H1 (cell line): Measurements from ENCODE around the gene MAP3K14. TPM values are rescaled to one million over a fixed set of nuclear protein-coding genes. Genes with fewer than 3 reads are reported as not detected.

Experiments
- CTCF ChIA-PET: fragments of 300-600 bp; sonication (Branson Sonifier 250); formaldehyde crosslinking; loops from one replicate; lab custom pipeline; 2021; ENCODE audit not compliant: partially characterized antibody; lab: Charles Lee
- POLR2A ChIA-PET: fragments of 300-600 bp; sonication (Branson Sonifier 250); formaldehyde crosslinking; loops from one replicate; lab custom pipeline; 2021; ENCODE audit warnings: inconsistent platforms; ENCODE audit not compliant: partially characterized antibody; lab: Charles Lee
- DNase-seq, 2 experiments: peaks; one replicate each; pipeline versions ENCODE4 v3.0.0 to v3.0.0-alpha.2; 2010 to 2022; ENCODE audit warnings: low spot score in 2 of 2, low read depth in 1 of 2, mixed read lengths in 1 of 2
- FAIRE-seq: peaks from 2 replicates; lab custom pipeline; 2011; peaks lifted over from hg19 to GRCh38; lab: Jason Lieb, UNC
- H2AFZ ChIP-seq: 2 replicates; pipeline ENCODE4 v1.8.1; 2012; ENCODE audit warnings: low read length, inconsistent platforms
- H2AK5ac ChIP-seq: 2 replicates; pipeline ENCODE4 v1.6.1; 2013; ENCODE audit warnings: low read depth, low read length
- H2BK120ac ChIP-seq: replicated peaks from 2 replicates; pipeline ENCODE3; 2013; ENCODE audit warnings: low read depth, low read length, inconsistent platforms
- H2BK12ac ChIP-seq: 2 replicates; pipeline ENCODE4 v1.6.1; 2013; ENCODE audit warnings: low read depth, low read length
- H2BK15ac ChIP-seq: 2 replicates; pipeline ENCODE4 v1.6.1; 2013; ENCODE audit warnings: low read length
- H2BK20ac ChIP-seq: 2 replicates; pipeline ENCODE4 v1.6.1; 2013; ENCODE audit warnings: low read length
- H2BK5ac ChIP-seq: 2 replicates; pipeline ENCODE4 v1.6.1; 2013; ENCODE audit warnings: low read depth, low read length
- H3K14ac ChIP-seq: 2 replicates; pipeline ENCODE4 v1.6.1; 2013; ENCODE audit warnings: inconsistent platforms; ENCODE audit not compliant: insufficient read length
- H3K18ac ChIP-seq: 2 replicates; pipeline ENCODE4 v1.6.1; 2013; ENCODE audit warnings: low read length; ENCODE audit errors: extremely low read depth
- H3K23ac ChIP-seq: 2 replicates; pipeline ENCODE4 v1.6.1; 2013; ENCODE audit warnings: inconsistent platforms; ENCODE audit not compliant: insufficient read length
- H3K23me2 ChIP-seq: 2 replicates; pipeline ENCODE4 v1.6.1; 2013; ENCODE audit warnings: low read depth, low read length
- H3K27ac ChIP-seq: 2 replicates; pipeline ENCODE4 v1.6.1; 2011; ENCODE audit warnings: low read depth, low read length, inconsistent platforms
- H3K27me3 ChIP-seq, 4 experiments: replicated peaks in 1 of 4; 1 replicate in 1 of 4; 2 replicates in 3 of 4; pipeline versions ENCODE4 v1.6.1 to v1.8.1; 2011 to 2013; ENCODE audit warnings: low read length in 3 of 4, mild to moderate bottlenecking in 3 of 4, inconsistent platforms in 2 of 4, mixed read lengths in 2 of 4, moderate library complexity in 1 of 4; ENCODE audit not compliant: control insufficient read depth in 3 of 4, insufficient read depth in 3 of 4; ENCODE audit errors: extremely low read depth in 1 of 4
- H3K36me3 ChIP-seq, 4 experiments: 2 replicates each; pipeline versions ENCODE4 v1.6.1 to v1.8.1; 2011 to 2013; ENCODE audit warnings: mild to moderate bottlenecking in 4 of 4, low read length in 3 of 4, moderate library complexity in 2 of 4, control low read depth in 1 of 4, inconsistent platforms in 1 of 4; ENCODE audit not compliant: insufficient read depth in 4 of 4, control insufficient read depth in 2 of 4
- H3K4ac ChIP-seq: replicated peaks from 2 replicates; pipeline ENCODE3; 2013; ENCODE audit warnings: low read length, low read depth, mixed read lengths, inconsistent platforms; ENCODE audit not compliant: insufficient read length
- H3K4me1 ChIP-seq, 4 experiments: replicated peaks in 1 of 4; 1 replicate in 1 of 4; 2 replicates in 3 of 4; pipeline versions ENCODE4 v1.6.1 to v1.8.1; 2011 to 2013; ENCODE audit warnings: low read length in 3 of 4, inconsistent platforms in 2 of 4, mixed read lengths in 1 of 4; ENCODE audit not compliant: insufficient read depth in 4 of 4, control insufficient read depth in 3 of 4
- H3K4me2 ChIP-seq, 2 experiments: 2 replicates each; pipeline versions ENCODE4 v1.6.1 to v1.8.1; 2011 to 2013; ENCODE audit warnings: low read depth in 2 of 2, low read length in 2 of 2, control low read depth in 1 of 2, inconsistent platforms in 1 of 2, mild to moderate bottlenecking in 1 of 2; ENCODE audit not compliant: insufficient read depth in 1 of 2
- H3K4me3 ChIP-seq, 4 experiments: fragments of 200-600, 300-600 bp in 1 of 4; sonication (generic), shearing (Covaris generic), sonication (Bioruptor Twin) in 1 of 4; 2 replicates each; pipeline versions ENCODE4 v1.5.1 to v1.8.1; 2011 to 2016; ENCODE audit warnings: low read length in 4 of 4, low read depth in 3 of 4, control low read depth in 2 of 4, inconsistent platforms in 2 of 4, mild to moderate bottlenecking in 2 of 4, mixed read lengths in 1 of 4, moderate library complexity in 1 of 4; ENCODE audit not compliant: insufficient read depth in 2 of 4; ENCODE audit errors: extremely low read depth in 1 of 4
- H3K56ac ChIP-seq: replicated peaks from 2 replicates; pipeline ENCODE3; 2013; ENCODE audit warnings: low read depth, mild to moderate bottlenecking, mixed read lengths, low read length, inconsistent platforms; ENCODE audit not compliant: insufficient read length
- H3K79me1 ChIP-seq: 2 replicates; pipeline ENCODE4 v1.6.1; 2013; ENCODE audit warnings: low read depth, low read length, control low read depth
- H3K79me2 ChIP-seq, 2 experiments: 2 replicates each; pipeline versions ENCODE4 v1.6.1 to v1.8.1; 2012 to 2013; ENCODE audit warnings: low read length in 2 of 2, mild to moderate bottlenecking in 2 of 2, inconsistent platforms in 1 of 2; ENCODE audit not compliant: insufficient read depth in 2 of 2, control insufficient read depth in 1 of 2
- H3K9ac ChIP-seq, 4 experiments: replicated peaks in 1 of 4; 1 replicate in 1 of 4; 2 replicates in 3 of 4; pipeline versions ENCODE4 v1.6.1 to v1.8.1; 2011 to 2013; ENCODE audit warnings: low read depth in 3 of 4, low read length in 3 of 4, control low read depth in 2 of 4, mild to moderate bottlenecking in 2 of 4, moderate library complexity in 2 of 4, inconsistent platforms in 1 of 4; ENCODE audit errors: extremely low read depth in 1 of 4
- H3K9me3 ChIP-seq, 2 experiments: 2 replicates each; pipeline versions ENCODE4 v1.6.1 to v1.8.1; 2012 to 2013; ENCODE audit warnings: mild to moderate bottlenecking in 2 of 2, moderate library complexity in 2 of 2, control low read depth in 1 of 2, inconsistent platforms in 1 of 2, low read depth in 1 of 2, low read length in 1 of 2, mixed read lengths in 1 of 2; ENCODE audit not compliant: insufficient read depth in 2 of 2
- H4K20me1 ChIP-seq, 2 experiments: replicated peaks in 1 of 2; 2 replicates each; pipeline versions ENCODE3 to v1.8.1; 2011 to 2013; ENCODE audit warnings: inconsistent platforms in 2 of 2, low read length in 2 of 2, mild to moderate bottlenecking in 1 of 2; ENCODE audit not compliant: insufficient read depth in 2 of 2, control insufficient read depth in 1 of 2
- H4K5ac ChIP-seq: 2 replicates; pipeline ENCODE4 v1.6.1; 2013; ENCODE audit warnings: low read length, low read depth, mixed read lengths, inconsistent platforms; ENCODE audit not compliant: insufficient read length
- H4K8ac ChIP-seq: 2 replicates; pipeline ENCODE4 v1.8.0; 2013; ENCODE audit warnings: mild to moderate bottlenecking, moderate library complexity, low read length, inconsistent platforms; ENCODE audit not compliant: insufficient read depth; ENCODE audit errors: extremely low read depth
- H4K91ac ChIP-seq: replicated peaks from 2 replicates; pipeline ENCODE3; 2013; ENCODE audit warnings: low read length, mixed read lengths, inconsistent platforms; ENCODE audit not compliant: insufficient read length
- ATF3 ChIP-seq: IDR thresholded peaks from 2 replicates; pipeline ENCODE4 v1.6.1; 2011; ENCODE audit warnings: low read depth, mild to moderate bottlenecking, low read length; ENCODE audit not compliant: insufficient read depth
- BCL11A ChIP-seq, 2 experiments: IDR thresholded peaks; one replicate each; pipeline ENCODE4 v1.6.1; 2011; ENCODE audit warnings: low read depth in 2 of 2, low read length in 2 of 2, mild to moderate bottlenecking in 2 of 2
- JUND ChIP-seq: IDR thresholded peaks from 2 replicates; pipeline ENCODE4 v1.6.1; 2011; ENCODE audit warnings: mild to moderate bottlenecking, improper control_type of control experiment, low read length
- MAFK ChIP-seq: IDR thresholded peaks from 2 replicates; pipeline ENCODE4 v1.6.1; 2012; ENCODE audit warnings: low read depth, mild to moderate bottlenecking, improper control_type of control experiment, low read length
- PHF8 ChIP-seq: fragments of 200-600 bp; sonication (generic); conservative IDR thresholded peaks from 2 replicates; pipeline ENCODE4 v1.7.1; 2012; ENCODE audit warnings: low read depth, mild to moderate bottlenecking, inconsistent platforms, low read length, moderate library complexity
- POLR2AphosphoS5 ChIP-seq: IDR thresholded peaks from 2 replicates; pipeline ENCODE4 v1.6.1; 2011; ENCODE audit warnings: low read depth, low read length
- SAP30 ChIP-seq: fragments of 300-600 bp; sonication (generic); IDR thresholded peaks from 2 replicates; pipeline ENCODE4 v1.7.1; 2012; ENCODE audit warnings: low read length, moderate library complexity, mild to moderate bottlenecking, inconsistent platforms; ENCODE audit not compliant: insufficient read depth, insufficient replicate concordance
- SP1 ChIP-seq: IDR thresholded peaks from 2 replicates; pipeline ENCODE4 v1.6.1; 2011; ENCODE audit warnings: low read depth, low read length
- SP4 ChIP-seq: IDR thresholded peaks from 2 replicates; pipeline ENCODE4 v1.6.1; 2012; ENCODE audit warnings: low read length, inconsistent platforms
- SUZ12 ChIP-seq: fragments of 200-600 bp; sonication (generic); IDR thresholded peaks from 2 replicates; pipeline ENCODE4 v1.6.1; 2012; ENCODE audit warnings: mild to moderate bottlenecking, inconsistent platforms, low read length, moderate library complexity, mixed read lengths
- WGBS, 2 experiments: shearing (Covaris generic) in 1 of 2; methylation state at CpG; one replicate each; pipeline versions ENCODE4 v1.1.6 to v1.1.7; 2013 to 2015; ENCODE audit warnings: low lambda C conversion rate in 2 of 2, mixed read lengths in 2 of 2, inconsistent platforms in 1 of 2, low coverage in 1 of 2, missing lambda C conversion rate in 1 of 2; ENCODE audit not compliant: insufficient replicate concordance in 2 of 2, insufficient coverage in 1 of 2, insufficient read length in 1 of 2; ENCODE audit errors: extremely low coverage in 1 of 2, missing lambda C conversion rate in 1 of 2; 5-methylcytosine and 5-hydroxymethylcytosine counted together
- polyA plus RNA-seq, 7 experiments: library from polyadenylated mRNA; depleted of rRNA in 3 of 7; stranded (reverse) in 5 of 7; unstranded in 2 of 7; fragments of >200 nt in 5 of 7; fragments of 200-250 nt in 2 of 7; gene quantifications; 1 replicate in 5 of 7; 2 replicates in 1 of 7; 4 replicates in 1 of 7; pipeline versions ENCODE4 v1.2.1 to v1.2.3, GENCODE V29; 2011 to 2013; ENCODE audit warnings: missing spikeins in 2 of 7, mixed read lengths in 2 of 7
- total RNA-seq: library from RNA; stranded (reverse); fragmentation: NEBNext Ultra II Directional; extraction: Animal tissue kit (Norgen Biotek cat#: 25700); gene quantifications from 2 replicates; pipeline ENCODE4 v1.2.1, GENCODE V29; 2021
- TF ChIP-seq, protein P1 (sequence below): IDR thresholded peaks from 2 replicates; pipeline ENCODE4 v1.6.1; 2011; ENCODE audit warnings: low read length, improper control_type of control experiment

Gene MAP3K14
- total and polyA plus RNA-seq, 2 of the 8 experiments (the other 6 are each of a cell fraction or from before 2014, with no cell fraction given): 5.2 to 6.1 TPM

- Histone ChIP-seq H3K14ac (no peak overlapping the region), H2BK15ac (no peak overlapping the region), H2BK120ac (no peak overlapping the region), H3K27ac (no peak overlapping the region), H3K4me2 (no peak overlapping the region), H3K79me1 (peaks cover 14% of the 10 kb centered on the region), H2BK5ac (no peak overlapping the region), H2BK12ac (no peak overlapping the region), H3K9me3 (no peaks in the 10 kb centered on the region), H3K56ac (no peak overlapping the region), H3K27me3 (no peaks in the 10 kb centered on the region), H2AK5ac (no peak overlapping the region), H4K5ac (no peak overlapping the region), H3K4ac (no peak overlapping the region), H3K18ac (no peak overlapping the region), H4K20me1 (peaks cover 6 to 10% of the 10 kb centered on the region in 2 experiments), H3K23ac (no peak overlapping the region), H4K91ac (no peak overlapping the region), H4K8ac (no peak overlapping the region), H3K4me3 (no peak overlapping the region), H3K79me2 (peaks cover 0 to 4% of the 10 kb centered on the region in 2 experiments; a peak in 1 of 4 replicates), H3K9ac (no peak overlapping the region), H3K36me3 (no peaks in the 10 kb centered on the region), H2BK20ac (no peak overlapping the region), H3K23me2 (no peaks in the 10 kb centered on the region), H3K4me1 (peaks cover 0 to 5% (median 0%) of the 10 kb centered on the region in 4 experiments; a peak in 1 of 7 replicates), H2AFZ (no peak overlapping the region)
- FAIRE-seq (no peak), DNase-seq (no peak)
- 91% methylated on average over 7 of the region's 7 CpGs; no CpG with 5 or more reads in 1 of the 2 experiments for WGBS, 2 experiments
- POLR2A ChIA-PET: interaction anchor here (0.6 kb wide), 1 partner anchor 108 kb away, joined by 3 read pairs; no protein-coding TSS in a partner anchor
- CTCF ChIA-PET: interaction anchor here (0.6 to 1.9 kb wide), 6 partner anchors 19 to 91 kb away, joined by 3 to 7 read pairs (median 3); no protein-coding TSS in a partner anchor
- no peak for TF ChIP-seq SUZ12
- TF ChIP-seq MAFK: no peak
- no peak for TF ChIP-seq SAP30
- TF ChIP-seq ATF3: no peak
- no peak for TF ChIP-seq SP1
- no peak for TF ChIP-seq SP4
- no peak for TF ChIP-seq BCL11A (IDR thresholded peaks at IDR 0.05; ENCODE audit: low read depth in 2 of 2, low read length in 2 of 2)
- TF ChIP-seq POLR2AphosphoS5: no peak
- TF ChIP-seq, protein P1, sequence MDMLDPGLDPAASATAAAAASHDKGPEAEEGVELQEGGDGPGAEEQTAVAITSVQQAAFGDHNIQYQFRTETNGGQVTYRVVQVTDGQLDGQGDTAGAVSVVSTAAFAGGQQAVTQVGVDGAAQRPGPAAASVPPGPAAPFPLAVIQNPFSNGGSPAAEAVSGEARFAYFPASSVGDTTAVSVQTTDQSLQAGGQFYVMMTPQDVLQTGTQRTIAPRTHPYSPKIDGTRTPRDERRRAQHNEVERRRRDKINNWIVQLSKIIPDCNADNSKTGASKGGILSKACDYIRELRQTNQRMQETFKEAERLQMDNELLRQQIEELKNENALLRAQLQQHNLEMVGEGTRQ: no peak
- no peak for TF ChIP-seq PHF8
- no peak for TF ChIP-seq JUND
These were observed 20.6 kb downstream of the MAP3K14 start for GRCh38 chr17:45296003-45296832.
